Endodermal cell (in vitro differentiated cells): ENCODE results near the gene UNC13B. TPM values are rescaled to one million over a fixed set of nuclear protein-coding genes. Genes with fewer than 3 reads are reported as not detected.

Experiments used
- DNase-seq: peaks from one replicate; pipeline ENCODE4 v3.0.0-alpha.2; 2017
- H3K27ac ChIP-seq: 2 replicates; pipeline ENCODE4 v1.5.1; 2013; ENCODE audit warnings: mild to moderate bottlenecking, low read depth, low read length, moderate library complexity
- H3K27me3 ChIP-seq: 2 replicates; pipeline ENCODE4 v1.6.1; 2013; ENCODE audit warnings: mild to moderate bottlenecking, low read length, moderate library complexity; ENCODE audit not compliant: insufficient read depth, control insufficient read depth, poor library complexity, severe bottlenecking
- H3K36me3 ChIP-seq: 2 replicates; pipeline ENCODE4 v1.7.0; 2013; ENCODE audit warnings: mild to moderate bottlenecking, low read length, moderate library complexity; ENCODE audit not compliant: control insufficient read depth, insufficient read depth
- H3K4me1 ChIP-seq: one replicate; pipeline ENCODE4 v1.7.0; 2013; ENCODE audit warnings: low read length; ENCODE audit not compliant: control insufficient read depth, insufficient read depth
- H3K4me3 ChIP-seq: 2 replicates; pipeline ENCODE4 v1.5.1; 2013; ENCODE audit warnings: mild to moderate bottlenecking, low read length, moderate library complexity
- H3K9ac ChIP-seq: 2 replicates; pipeline ENCODE4 v1.6.1; 2013; ENCODE audit warnings: mild to moderate bottlenecking, low read length, moderate library complexity; ENCODE audit not compliant: poor library complexity, severe bottlenecking; ENCODE audit errors: extremely low read depth
- H3K9me3 ChIP-seq: 2 replicates; pipeline ENCODE4 v1.6.1; 2013; ENCODE audit warnings: mild to moderate bottlenecking, low read length, moderate library complexity; ENCODE audit not compliant: control insufficient read depth
- H3K27ac Mint-ChIP-seq: 2 replicates; pipeline ENCODE4 v1.8.0; 2020; ENCODE audit warnings: mixed read lengths
- H3K27me3 Mint-ChIP-seq: 2 replicates; pipeline ENCODE4 v1.8.0; 2021; ENCODE audit warnings: mild to moderate bottlenecking, mixed read lengths; ENCODE audit not compliant: insufficient read depth
- H3K36me3 Mint-ChIP-seq: 2 replicates; pipeline ENCODE4 v1.8.0; 2020; ENCODE audit warnings: low read depth, mixed read lengths
- H3K4me1 Mint-ChIP-seq: 2 replicates; pipeline ENCODE4 v1.8.0; 2020; ENCODE audit warnings: mixed read lengths
- H3K4me3 Mint-ChIP-seq: 2 replicates; pipeline ENCODE4 v1.8.0; 2020; ENCODE audit warnings: mild to moderate bottlenecking, moderate library complexity, mixed read lengths
- H3K9me3 Mint-ChIP-seq: 2 replicates; pipeline ENCODE4 v1.8.0; 2020; ENCODE audit warnings: mild to moderate bottlenecking, mixed read lengths
- CTCF ChIP-seq: fragments of 200-600 bp; sonication (generic); conservative IDR thresholded peaks from 2 replicates; pipeline ENCODE4 v1.5.0; 2021; ENCODE audit warnings: antibody characterized with exemption, mild to moderate bottlenecking
- WGBS, 2 experiments: methylation state at CpG; one replicate each; pipeline versions ENCODE4 v1.1.5 to v1.1.7; 2013; ENCODE audit warnings: missing lambda C conversion rate in 2 of 2, mixed read lengths in 1 of 2; ENCODE audit not compliant: insufficient coverage in 1 of 2, insufficient read length in 1 of 2; 5-methylcytosine and 5-hydroxymethylcytosine counted together
- total RNA-seq, 2 donors: library from RNA; stranded (reverse); fragmentation: NEBNext Ultra II Directional in 1 of 2; extraction: Animal tissue kit (Norgen Biotek cat#: 25700) in 1 of 2; gene quantifications; 2 replicates in 1 of 2; 3 replicates in 1 of 2; pipeline ENCODE4 v1.2.1, GENCODE V29; 2021

UNC13B gene
- total RNA-seq, 2 donors from 2014 or later: 53.9 to 57.2 TPM

DNA sequence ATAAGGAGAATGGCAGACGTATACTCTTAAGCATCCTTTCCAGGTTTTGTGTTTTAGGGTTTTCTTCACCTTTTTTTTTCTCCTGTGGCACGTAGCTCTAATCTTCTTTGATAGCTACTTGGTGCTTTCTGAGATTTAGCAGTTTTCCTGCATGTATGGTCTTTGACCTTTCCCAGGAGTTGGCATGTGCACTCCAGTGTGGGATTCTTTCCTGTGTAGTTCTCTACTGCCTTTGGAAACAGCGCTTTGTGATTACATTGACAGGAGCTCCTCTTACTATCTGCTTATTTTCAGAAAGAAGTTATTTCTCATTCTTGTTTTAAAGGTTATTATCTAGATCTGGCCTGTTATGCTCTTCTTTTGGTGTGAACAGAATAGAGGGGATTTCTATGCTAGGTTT, 65.5 kb downstream of the UNC13B start:
- H3K36me3 Mint-ChIP-seq: peaks cover 12% of the 10 kb centered on the region
- no peak for DNase-seq
- Histone ChIP-seq H3K9ac (no peak overlapping the region), H3K27me3 (no peaks in the 10 kb centered on the region), H3K4me1 (no peaks in the 10 kb centered on the region), H3K9me3 (peaks cover 18% of the 10 kb centered on the region), H3K36me3 (no peaks in the 10 kb centered on the region), H3K4me3 (no peak overlapping the region), H3K27ac (no peak overlapping the region)
- no peak for TF ChIP-seq CTCF
- peaks cover 16% of the 10 kb centered on the region for H3K9me3 Mint-ChIP-seq
- no peaks in the 10 kb centered on the region for H3K4me1 Mint-ChIP-seq
- H3K27me3 Mint-ChIP-seq: no peaks in the 10 kb centered on the region
- no peak overlapping the region for H3K27ac Mint-ChIP-seq
- whole genome bisulfite sequencing, 2 experiments: 67 to 92% methylated on average over 1 to 3 of the region's 3 CpGs
- H3K4me3 Mint-ChIP-seq: no peak overlapping the region

- no peak overlapping the region for H3K27ac ChIP-seq
- no peak for TF ChIP-seq CTCF
- H3K27me3 Mint-ChIP-seq: no peaks in the 10 kb centered on the region
- peaks cover 1% of the 10 kb centered on the region for H3K36me3 Mint-ChIP-seq
- no peak overlapping the region for H3K4me3 ChIP-seq
- no peak overlapping the region for H3K4me3 Mint-ChIP-seq
- WGBS, 2 experiments: 81 to 100% methylated on average over 1 of the region's 1 CpG
- no peak overlapping the region for H3K9ac ChIP-seq
- peaks cover under 1% of the 10 kb centered on the region for H3K9me3 Mint-ChIP-seq
- H3K9me3 ChIP-seq: peaks cover 7% of the 10 kb centered on the region
- no peaks in the 10 kb centered on the region for H3K27me3 ChIP-seq
- no peak overlapping the region for H3K27ac Mint-ChIP-seq
- H3K36me3 ChIP-seq: no peaks in the 10 kb centered on the region
- peaks cover 3% of the 10 kb centered on the region for H3K4me1 Mint-ChIP-seq
- H3K4me1 ChIP-seq: no peaks in the 10 kb centered on the region
- DNase-seq: no peak
Measured at GRCh38 chr9:35229066-35229778, 67.4 kb downstream of the UNC13B start.

DNA sequence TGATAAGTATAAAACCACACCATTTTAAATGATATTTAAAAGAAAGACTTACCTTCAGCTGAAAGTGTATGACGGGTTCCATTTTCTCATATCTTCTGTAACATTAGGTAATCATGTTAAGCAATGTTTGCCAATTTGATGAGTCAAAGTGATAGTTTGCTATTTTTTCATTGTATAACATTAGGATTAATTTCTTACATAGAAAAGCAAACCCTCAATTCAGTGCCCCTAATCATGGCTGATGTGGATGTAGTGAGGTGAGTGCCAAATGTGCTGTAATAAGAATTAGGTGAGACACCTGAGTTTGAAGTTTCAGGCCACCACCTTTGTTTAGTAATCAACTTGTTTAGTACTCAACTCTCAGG, 68.0 kb downstream of the UNC13B start:
- Mint-ChIP-seq H3K27ac (no peak overlapping the region), H3K4me1 (peaks cover 3% of the 10 kb centered on the region), H3K36me3 (peaks cover 1% of the 10 kb centered on the region), H3K9me3 (no peaks in the 10 kb centered on the region), H3K4me3 (no peak overlapping the region), H3K27me3 (no peaks in the 10 kb centered on the region)
- Histone ChIP-seq H3K4me3 (no peak overlapping the region), H3K9ac (no peak overlapping the region), H3K27ac (no peak overlapping the region), H3K4me1 (no peaks in the 10 kb centered on the region), H3K36me3 (no peaks in the 10 kb centered on the region), H3K9me3 (peaks cover 1% of the 10 kb centered on the region), H3K27me3 (no peaks in the 10 kb centered on the region)
- DNase-seq: no peak
- WGBS, 2 experiments: 100% methylated on average over 1 of the region's 1 CpG; no CpG with 5 or more reads in 1 of the 2 experiments
- no peak for TF ChIP-seq CTCF
